ENCODE results near the gene ERC1.
"Not testable (repeated sequence)": the region's sequence is repeated elsewhere in the genome, so short reads cannot be mapped to it uniquely, and the experiment has no call there.

ERC1 gene

GRCh38 chr12:1127021-1127420, 136.0 kb downstream of the ERC1 start:
- no peak overlapping the region for H3K9ac ChIP-seq (ENCODE audit: low read length)
- no peak overlapping the region for H3K27ac ChIP-seq (ENCODE audit: low read depth, low read length)
- no peak overlapping the region for H3K4me3 ChIP-seq (ENCODE audit: low read length)
- H3K36me3 ChIP-seq (ENCODE audit: control insufficient read depth, insufficient read depth, low read length), result no peaks in the 10 kb centered on the region
- no peaks in the 10 kb centered on the region for H3K4me1 ChIP-seq (ENCODE audit: control insufficient read depth, insufficient read depth, low read length)
- H3K27me3 ChIP-seq (ENCODE audit: control insufficient read depth, insufficient read depth, low read length), result no peaks in the 10 kb centered on the region

- Histone ChIP-seq H3K4me1 (ENCODE audit: control insufficient read depth, insufficient read depth, low read length) (no peaks in the 10 kb centered on the region), H3K9ac (ENCODE audit: low read length) (no peak overlapping the region), H3K36me3 (ENCODE audit: control insufficient read depth, insufficient read depth, low read length) (no peaks in the 10 kb centered on the region), H3K4me3 (ENCODE audit: low read length) (no peak overlapping the region), H3K27me3 (ENCODE audit: control insufficient read depth, insufficient read depth, low read length) (no peaks in the 10 kb centered on the region), H3K27ac (ENCODE audit: low read depth, low read length) (no peak overlapping the region)
These were observed 139.1 kb downstream of the ERC1 start for GRCh38 chr12:1130164-1130563.

GRCh38 chr12:1130571-1130970, 139.5 kb downstream of the ERC1 start:
- Histone ChIP-seq H3K36me3 (ENCODE audit: control insufficient read depth, insufficient read depth, low read length) (no peaks in the 10 kb centered on the region), H3K4me3 (ENCODE audit: low read length) (no peak overlapping the region), H3K9ac (ENCODE audit: low read length) (no peak overlapping the region), H3K27me3 (ENCODE audit: control insufficient read depth, insufficient read depth, low read length) (no peaks in the 10 kb centered on the region), H3K27ac (ENCODE audit: low read depth, low read length) (no peak overlapping the region), H3K4me1 (ENCODE audit: control insufficient read depth, insufficient read depth, low read length) (no peaks in the 10 kb centered on the region)

DNA sequence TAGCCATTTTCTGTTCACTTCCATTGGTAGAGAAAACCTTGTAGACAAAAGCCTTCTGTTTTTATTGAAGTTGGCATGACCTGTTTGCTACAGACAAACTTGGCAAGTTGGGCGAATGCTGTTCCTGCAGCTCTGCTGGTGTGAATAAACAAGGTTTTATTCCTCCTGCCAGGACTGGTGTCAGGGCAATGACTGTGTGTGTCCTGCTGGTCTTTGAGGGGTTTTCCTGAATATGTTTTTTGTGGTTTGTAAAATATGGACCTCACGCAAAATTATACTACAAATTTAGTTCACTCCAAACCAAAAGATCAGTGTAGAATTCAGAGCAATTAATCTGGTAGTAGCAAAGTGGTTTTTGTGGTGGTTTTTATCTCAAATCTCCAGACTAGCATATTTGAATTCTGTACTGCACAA, 140.8 kb downstream of the ERC1 start:
- H3K36me3 ChIP-seq (ENCODE audit: control insufficient read depth, insufficient read depth, low read length), result no peaks in the 10 kb centered on the region
- no peak overlapping the region for H3K9ac ChIP-seq (ENCODE audit: low read length)
- no peak overlapping the region for H3K4me3 ChIP-seq (ENCODE audit: low read length)
- H3K27me3 ChIP-seq (ENCODE audit: control insufficient read depth, insufficient read depth, low read length), result no peaks in the 10 kb centered on the region
- H3K27ac ChIP-seq (ENCODE audit: low read depth, low read length), result no peak overlapping the region
- no peaks in the 10 kb centered on the region for H3K4me1 ChIP-seq (ENCODE audit: control insufficient read depth, insufficient read depth, low read length)

GRCh38 chr12:1132311-1132710, 141.3 kb downstream of the ERC1 start:
- Histone ChIP-seq H3K4me1 (ENCODE audit: control insufficient read depth, insufficient read depth, low read length) (no peaks in the 10 kb centered on the region), H3K27me3 (ENCODE audit: control insufficient read depth, insufficient read depth, low read length) (no peaks in the 10 kb centered on the region), H3K4me3 (ENCODE audit: low read length) (no peak overlapping the region), H3K36me3 (ENCODE audit: control insufficient read depth, insufficient read depth, low read length) (no peaks in the 10 kb centered on the region), H3K27ac (ENCODE audit: low read depth, low read length) (no peak overlapping the region), H3K9ac (ENCODE audit: low read length) (no peak overlapping the region)

GRCh38 chr12:1138691-1139090, 147.7 kb downstream of the ERC1 start:
- H3K27ac ChIP-seq (ENCODE audit: low read depth, low read length), result no peak overlapping the region
- peaks cover 4% of the 10 kb centered on the region for H3K36me3 ChIP-seq (ENCODE audit: control insufficient read depth, insufficient read depth, low read length)
- no peak overlapping the region for H3K9ac ChIP-seq (ENCODE audit: low read length)
- H3K27me3 ChIP-seq (ENCODE audit: control insufficient read depth, insufficient read depth, low read length), result no peaks in the 10 kb centered on the region
- H3K4me3 ChIP-seq (ENCODE audit: low read length), result no peak overlapping the region
- no peaks in the 10 kb centered on the region for H3K4me1 ChIP-seq (ENCODE audit: control insufficient read depth, insufficient read depth, low read length)

DNA sequence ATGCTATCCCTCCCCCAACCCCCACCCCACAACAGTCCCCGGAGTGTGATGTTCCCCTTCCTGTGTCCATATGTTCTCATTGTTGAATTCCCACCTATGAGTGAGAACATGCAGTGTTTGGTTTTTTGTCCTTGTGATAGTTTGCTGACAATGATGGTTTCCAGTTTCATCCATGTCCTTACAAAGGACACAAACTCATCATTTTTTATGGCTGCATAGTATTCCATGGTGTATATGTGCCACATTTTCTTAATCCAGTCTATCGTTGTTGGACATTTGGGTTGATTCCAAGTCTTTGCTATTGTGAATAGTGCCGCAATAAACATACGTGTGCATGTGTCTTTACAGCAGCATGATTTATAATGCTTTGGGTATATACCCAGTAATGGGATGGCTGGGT, 155.7 kb downstream of the ERC1 start:
- not testable (repeated sequence) for H3K4me1 ChIP-seq (ENCODE audit: control insufficient read depth, insufficient read depth, low read length); H3K36me3 ChIP-seq (ENCODE audit: control insufficient read depth, insufficient read depth, low read length)

DNA sequence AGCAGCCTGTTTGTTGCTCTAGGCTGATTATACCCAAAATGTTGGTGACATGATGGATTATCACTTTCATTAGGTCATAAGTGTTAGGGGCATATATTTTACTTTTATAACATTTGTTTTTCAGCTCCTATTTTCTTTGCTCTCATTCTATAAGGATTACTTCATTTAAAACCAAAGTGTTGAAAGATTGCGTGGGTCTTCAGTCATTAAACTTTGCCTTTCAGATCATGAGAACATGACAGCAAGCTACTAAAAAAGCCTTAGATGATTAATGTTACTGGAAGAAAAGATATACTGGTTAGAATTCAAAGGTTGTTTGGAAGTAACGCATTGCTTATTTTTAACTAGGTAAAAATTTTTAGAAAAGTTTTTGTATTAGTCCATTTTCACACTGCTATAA, 156.8 kb downstream of the ERC1 start:
- Histone ChIP-seq H3K27ac (ENCODE audit: low read depth, low read length) (no peak overlapping the region), H3K4me3 (ENCODE audit: low read length) (no peak overlapping the region), H3K36me3 (ENCODE audit: control insufficient read depth, insufficient read depth, low read length) (no peaks in the 10 kb centered on the region), H3K4me1 (ENCODE audit: control insufficient read depth, insufficient read depth, low read length) (no peaks in the 10 kb centered on the region), H3K9ac (ENCODE audit: low read length) (no peak overlapping the region), H3K27me3 (ENCODE audit: control insufficient read depth, insufficient read depth, low read length) (no peaks in the 10 kb centered on the region)

More for the DNA sequence above, 155.7 kb downstream of the ERC1 start:
- not testable (repeated sequence) for H3K9ac ChIP-seq (ENCODE audit: low read length); H3K27ac ChIP-seq (ENCODE audit: low read depth, low read length); H3K4me3 ChIP-seq (ENCODE audit: low read length); H3K27me3 ChIP-seq (ENCODE audit: control insufficient read depth, insufficient read depth, low read length)

GRCh38 chr12:1157046-1157445, 166.0 kb downstream of the ERC1 start:
- Histone ChIP-seq H3K4me3 (ENCODE audit: low read length) (no peak overlapping the region), H3K36me3 (ENCODE audit: control insufficient read depth, insufficient read depth, low read length) (no peaks in the 10 kb centered on the region), H3K9ac (ENCODE audit: low read length) (no peak overlapping the region), H3K27me3 (ENCODE audit: control insufficient read depth, insufficient read depth, low read length) (no peaks in the 10 kb centered on the region), H3K27ac (ENCODE audit: low read depth, low read length) (no peak overlapping the region), H3K4me1 (ENCODE audit: control insufficient read depth, insufficient read depth, low read length) (no peaks in the 10 kb centered on the region)

DNA sequence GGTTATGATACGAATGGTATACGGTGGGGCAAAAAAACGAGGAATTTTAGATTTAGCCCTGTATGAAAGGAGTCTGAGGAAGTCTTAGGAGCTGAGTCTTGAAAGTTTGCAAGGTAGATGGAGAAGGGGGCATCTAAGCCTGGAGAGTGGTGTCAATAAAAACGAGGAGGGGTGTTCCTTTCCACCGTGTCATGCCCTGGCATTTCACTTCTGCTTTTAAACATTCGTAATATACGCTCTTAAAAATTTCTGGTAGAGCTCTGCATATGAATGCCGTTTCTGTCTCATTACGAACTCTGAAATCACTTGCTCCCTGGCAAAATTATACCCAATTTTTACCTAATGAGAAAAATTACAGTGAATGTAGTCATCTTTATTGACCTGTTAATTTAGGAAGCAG, 170.2 kb downstream of the ERC1 start:
- H3K27ac ChIP-seq (ENCODE audit: low read depth, low read length), result no peak overlapping the region
- H3K4me1 ChIP-seq (ENCODE audit: control insufficient read depth, insufficient read depth, low read length), result no peaks in the 10 kb centered on the region
- H3K27me3 ChIP-seq (ENCODE audit: control insufficient read depth, insufficient read depth, low read length), result no peaks in the 10 kb centered on the region
- H3K36me3 ChIP-seq (ENCODE audit: control insufficient read depth, insufficient read depth, low read length), result no peaks in the 10 kb centered on the region
- no peak overlapping the region for H3K4me3 ChIP-seq (ENCODE audit: low read length)
- no peak overlapping the region for H3K9ac ChIP-seq (ENCODE audit: low read length)

GRCh38 chr12:1162081-1162760, 171.2 kb downstream of the ERC1 start:
- Histone ChIP-seq H3K9ac (ENCODE audit: low read length) (no peak overlapping the region), H3K4me1 (ENCODE audit: control insufficient read depth, insufficient read depth, low read length) (no peaks in the 10 kb centered on the region), H3K27me3 (ENCODE audit: control insufficient read depth, insufficient read depth, low read length) (no peaks in the 10 kb centered on the region), H3K27ac (ENCODE audit: low read depth, low read length) (no peak overlapping the region), H3K4me3 (ENCODE audit: low read length) (no peak overlapping the region), H3K36me3 (ENCODE audit: control insufficient read depth, insufficient read depth, low read length) (no peaks in the 10 kb centered on the region)

DNA sequence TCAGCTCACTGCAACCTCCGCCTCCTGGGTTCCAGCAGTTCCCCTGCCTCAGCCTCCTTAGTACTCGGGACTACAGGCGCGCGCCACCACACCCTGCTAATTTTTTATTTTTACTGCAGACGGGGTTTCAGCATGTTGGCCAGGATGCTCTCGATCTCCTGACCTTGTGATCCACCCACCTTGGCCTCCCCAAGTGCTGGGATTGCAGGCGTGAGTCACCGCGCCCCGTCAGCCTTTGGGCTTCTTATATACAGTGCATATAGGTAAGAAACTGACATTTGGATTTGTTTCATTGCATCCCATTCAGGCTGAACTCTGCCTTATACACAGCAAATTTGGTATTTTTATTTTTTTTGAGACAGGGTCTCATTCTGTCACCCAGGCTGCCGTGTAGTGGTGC, 176.8 kb downstream of the ERC1 start:
- Histone ChIP-seq H3K4me1 (ENCODE audit: control insufficient read depth, insufficient read depth, low read length) (no peaks in the 10 kb centered on the region), H3K9ac (ENCODE audit: low read length) (no peak overlapping the region), H3K4me3 (ENCODE audit: low read length) (no peak overlapping the region), H3K27ac (ENCODE audit: low read depth, low read length) (no peak overlapping the region), H3K27me3 (ENCODE audit: control insufficient read depth, insufficient read depth, low read length) (no peaks in the 10 kb centered on the region), H3K36me3 (ENCODE audit: control insufficient read depth, insufficient read depth, low read length) (peaks cover 4% of the 10 kb centered on the region)

GRCh38 chr12:1170411-1170810, 179.4 kb downstream of the ERC1 start:
- H3K4me3 ChIP-seq (ENCODE audit: low read length), result no peak overlapping the region
- H3K4me1 ChIP-seq (ENCODE audit: control insufficient read depth, insufficient read depth, low read length), result no peaks in the 10 kb centered on the region
- H3K27ac ChIP-seq (ENCODE audit: low read depth, low read length), result no peak overlapping the region
- no peak overlapping the region for H3K9ac ChIP-seq (ENCODE audit: low read length)
- H3K27me3 ChIP-seq (ENCODE audit: control insufficient read depth, insufficient read depth, low read length), result no peaks in the 10 kb centered on the region
- H3K36me3 ChIP-seq (ENCODE audit: control insufficient read depth, insufficient read depth, low read length), result peaks cover 4% of the 10 kb centered on the region
